ENCODE data around the gene VSIR.

VSIR gene

GRCh38 chr10:71796749-71797405 lies 23.6 kb upstream of the VSIR start:
- Histone ChIP-seq H3K9me3 (ENCODE audit: control insufficient read depth, low read length) (no peaks in the 10 kb centered on the region), H3K4me1 (ENCODE audit: control insufficient read depth, insufficient read depth, low read length, poor library complexity, severe bottlenecking) (no peaks in the 10 kb centered on the region), H3K27ac (ENCODE audit: low read depth, low read length, severe bottlenecking) (no peak overlapping the region), H3K4me3 (ENCODE audit: extremely low read depth, insufficient read depth, low read length, poor library complexity, severe bottlenecking) (no peak overlapping the region), H3K36me3 (ENCODE audit: control insufficient read depth, insufficient read depth, low read length) (no peaks in the 10 kb centered on the region)
- 84 to 87% methylated on average over 4 to 5 of the region's 7 CpGs for WGBS, 2 experiments (ENCODE audit: insufficient coverage in 2 of 2)

GRCh38 chr10:71795248-71795647 lies 21.9 kb upstream of the VSIR start:
- 10 to 11% methylated on average over 2 of the region's 2 CpGs for WGBS, 2 experiments (ENCODE audit: insufficient coverage in 2 of 2)
- Histone ChIP-seq H3K4me1 (ENCODE audit: control insufficient read depth, insufficient read depth, low read length, poor library complexity, severe bottlenecking) (no peaks in the 10 kb centered on the region), H3K27ac (ENCODE audit: low read depth, low read length, severe bottlenecking) (no peak overlapping the region), H3K9me3 (ENCODE audit: control insufficient read depth, low read length) (no peaks in the 10 kb centered on the region), H3K36me3 (ENCODE audit: control insufficient read depth, insufficient read depth, low read length) (no peaks in the 10 kb centered on the region), H3K4me3 (ENCODE audit: extremely low read depth, insufficient read depth, low read length, poor library complexity, severe bottlenecking) (no peak overlapping the region)

GRCh38 chr10:71790749-71791440 lies 17.6 kb upstream of the VSIR start:
- Histone ChIP-seq H3K4me1 (ENCODE audit: control insufficient read depth, insufficient read depth, low read length, poor library complexity, severe bottlenecking) (no peaks in the 10 kb centered on the region), H3K27ac (ENCODE audit: low read depth, low read length, severe bottlenecking) (no peak overlapping the region), H3K9me3 (ENCODE audit: control insufficient read depth, low read length) (no peaks in the 10 kb centered on the region), H3K4me3 (ENCODE audit: extremely low read depth, insufficient read depth, low read length, poor library complexity, severe bottlenecking) (no peak overlapping the region), H3K36me3 (ENCODE audit: control insufficient read depth, insufficient read depth, low read length) (no peaks in the 10 kb centered on the region)
- 86 to 90% methylated on average over 14 to 16 of the region's 17 CpGs for WGBS, 2 experiments (ENCODE audit: insufficient coverage in 2 of 2)

DNA sequence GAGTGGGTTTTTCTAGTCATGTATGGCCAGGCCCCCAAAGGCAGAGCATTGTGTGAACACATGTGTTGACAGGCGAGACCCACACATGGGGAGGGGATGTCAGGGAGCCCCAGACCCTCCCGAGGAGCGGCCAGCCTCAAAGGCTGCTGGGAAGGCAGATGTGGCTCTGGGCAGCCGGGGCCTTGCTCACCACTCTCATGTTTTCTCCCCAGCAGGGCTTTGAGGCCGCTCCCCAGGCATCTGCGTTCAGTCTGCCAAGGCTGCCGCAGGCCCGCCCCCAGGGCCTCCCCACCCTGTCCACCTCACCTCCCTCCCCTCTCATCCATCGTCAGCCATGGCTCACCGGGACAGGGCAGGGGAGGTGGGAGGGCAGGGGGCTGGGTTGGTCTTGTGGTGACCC lies 16.6 kb upstream of the VSIR start:
- no peak overlapping the region for H3K4me3 ChIP-seq (ENCODE audit: extremely low read depth, insufficient read depth, low read length, poor library complexity, severe bottlenecking)
- 76 to 94% methylated on average over 4 of the region's 10 CpGs for WGBS, 2 experiments (ENCODE audit: insufficient coverage in 2 of 2)

GRCh38 chr10:71788954-71789353 lies 15.6 kb upstream of the VSIR start:
- Histone ChIP-seq H3K27ac (ENCODE audit: low read depth, low read length, severe bottlenecking) (no peak overlapping the region), H3K4me3 (ENCODE audit: extremely low read depth, insufficient read depth, low read length, poor library complexity, severe bottlenecking) (no peak overlapping the region), H3K36me3 (ENCODE audit: control insufficient read depth, insufficient read depth, low read length) (no peaks in the 10 kb centered on the region), H3K9me3 (ENCODE audit: control insufficient read depth, low read length) (no peaks in the 10 kb centered on the region), H3K4me1 (ENCODE audit: control insufficient read depth, insufficient read depth, low read length, poor library complexity, severe bottlenecking) (no peaks in the 10 kb centered on the region)
- WGBS, 2 experiments (ENCODE audit: insufficient coverage in 2 of 2) = 87 to 90% methylated on average over 4 to 6 of the region's 8 CpGs

More for the DNA sequence above, 16.6 kb upstream of the VSIR start:
- Histone ChIP-seq H3K9me3 (ENCODE audit: control insufficient read depth, low read length) (no peaks in the 10 kb centered on the region), H3K27ac (ENCODE audit: low read depth, low read length, severe bottlenecking) (no peak overlapping the region), H3K36me3 (ENCODE audit: control insufficient read depth, insufficient read depth, low read length) (no peaks in the 10 kb centered on the region), H3K4me1 (ENCODE audit: control insufficient read depth, insufficient read depth, low read length, poor library complexity, severe bottlenecking) (no peaks in the 10 kb centered on the region)

GRCh38 chr10:71784679-71785272 lies 11.5 kb upstream of the VSIR start:
- Histone ChIP-seq H3K4me1 (ENCODE audit: control insufficient read depth, insufficient read depth, low read length, poor library complexity, severe bottlenecking) (no peaks in the 10 kb centered on the region), H3K4me3 (ENCODE audit: extremely low read depth, insufficient read depth, low read length, poor library complexity, severe bottlenecking) (no peak overlapping the region), H3K9me3 (ENCODE audit: control insufficient read depth, low read length) (no peaks in the 10 kb centered on the region), H3K27ac (ENCODE audit: low read depth, low read length, severe bottlenecking) (no peak overlapping the region), H3K36me3 (ENCODE audit: control insufficient read depth, insufficient read depth, low read length) (no peaks in the 10 kb centered on the region)
- WGBS, 2 experiments (ENCODE audit: insufficient coverage in 2 of 2) = 92 to 93% methylated on average over 16 to 18 of the region's 18 CpGs

- H3K36me3 ChIP-seq (ENCODE audit: control insufficient read depth, insufficient read depth, low read length) = no peaks in the 10 kb centered on the region
Observed at GRCh38 chr10:71783917-71784678, 10.8 kb upstream of the VSIR start.

GRCh38 chr10:71782917-71783490 lies 9.7 kb upstream of the VSIR start:
- H3K9me3 ChIP-seq (ENCODE audit: control insufficient read depth, low read length) = no peaks in the 10 kb centered on the region
- no peaks in the 10 kb centered on the region for H3K4me1 ChIP-seq (ENCODE audit: control insufficient read depth, insufficient read depth, low read length, poor library complexity, severe bottlenecking)
- no peak overlapping the region for H3K27ac ChIP-seq (ENCODE audit: low read depth, low read length, severe bottlenecking)
- no peaks in the 10 kb centered on the region for H3K36me3 ChIP-seq (ENCODE audit: control insufficient read depth, insufficient read depth, low read length)
- WGBS, 2 experiments (ENCODE audit: insufficient coverage in 2 of 2) = 67 to 69% methylated on average over 4 to 6 of the region's 7 CpGs
- H3K4me3 ChIP-seq (ENCODE audit: extremely low read depth, insufficient read depth, low read length, poor library complexity, severe bottlenecking) = no peak overlapping the region

More at GRCh38 chr10:71783917-71784678, 10.8 kb upstream of the VSIR start:
- Histone ChIP-seq H3K4me3 (ENCODE audit: extremely low read depth, insufficient read depth, low read length, poor library complexity, severe bottlenecking) (no peak overlapping the region), H3K4me1 (ENCODE audit: control insufficient read depth, insufficient read depth, low read length, poor library complexity, severe bottlenecking) (no peaks in the 10 kb centered on the region), H3K27ac (ENCODE audit: low read depth, low read length, severe bottlenecking) (no peak overlapping the region), H3K9me3 (ENCODE audit: control insufficient read depth, low read length) (no peaks in the 10 kb centered on the region)
- WGBS, 2 experiments (ENCODE audit: insufficient coverage in 2 of 2) = 87 to 90% methylated on average over 16 to 17 of the region's 17 CpGs

- WGBS, 2 experiments (ENCODE audit: insufficient coverage in 2 of 2) = 79 to 84% methylated on average over 5 to 6 of the region's 6 CpGs
- Histone ChIP-seq H3K4me1 (ENCODE audit: control insufficient read depth, insufficient read depth, low read length, poor library complexity, severe bottlenecking) (no peaks in the 10 kb centered on the region), H3K4me3 (ENCODE audit: extremely low read depth, insufficient read depth, low read length, poor library complexity, severe bottlenecking) (no peak overlapping the region), H3K27ac (ENCODE audit: low read depth, low read length, severe bottlenecking) (no peak overlapping the region), H3K36me3 (ENCODE audit: control insufficient read depth, insufficient read depth, low read length) (no peaks in the 10 kb centered on the region), H3K9me3 (ENCODE audit: control insufficient read depth, low read length) (no peaks in the 10 kb centered on the region)
Observed at GRCh38 chr10:71782221-71782916, 9.0 kb upstream of the VSIR start.

- H3K4me1 ChIP-seq (ENCODE audit: control insufficient read depth, insufficient read depth, low read length, poor library complexity, severe bottlenecking) = no peaks in the 10 kb centered on the region
- WGBS, 2 experiments (ENCODE audit: insufficient coverage in 2 of 2) = 84 to 93% methylated on average over 9 of the region's 9 CpGs
- H3K36me3 ChIP-seq (ENCODE audit: control insufficient read depth, insufficient read depth, low read length) = no peaks in the 10 kb centered on the region
- H3K9me3 ChIP-seq (ENCODE audit: control insufficient read depth, low read length) = no peaks in the 10 kb centered on the region
- H3K4me3 ChIP-seq (ENCODE audit: extremely low read depth, insufficient read depth, low read length, poor library complexity, severe bottlenecking) = no peak overlapping the region
- no peak overlapping the region for H3K27ac ChIP-seq (ENCODE audit: low read depth, low read length, severe bottlenecking)
Observed at GRCh38 chr10:71780719-71781118, 7.4 kb upstream of the VSIR start.

All from mesodermal cell (in vitro differentiated cells).